ENCODE measurements around the gene ABI1. TPM values are rescaled to one million over a fixed set of nuclear protein-coding genes. Genes with fewer than 3 reads are reported as not detected.

The ABI1 gene
- total RNA-seq, 1 donor, result 71.7 TPM

- no peak for TF ChIP-seq CTCF (IDR thresholded peaks at IDR 0.05; ENCODE audit: extremely low read depth, low read depth, low read length)
- no peaks in the 10 kb centered on the region for H4K20me1 ChIP-seq (ENCODE audit: insufficient read depth, low read length)
- H2AFZ ChIP-seq (ENCODE audit: low read length), result no peak overlapping the region
- peaks cover 35% of the 10 kb centered on the region for H3K36me3 ChIP-seq (ENCODE audit: insufficient read depth, low read length)
- H3K9me3 ChIP-seq (ENCODE audit: low read depth, low read length), result no peaks in the 10 kb centered on the region
- H3K4me3 ChIP-seq (ENCODE audit: insufficient read depth, low read length), result no peak overlapping the region
- H3K79me2 ChIP-seq (ENCODE audit: insufficient read depth, low read length), result no peaks in the 10 kb centered on the region
- H3K27me3 ChIP-seq (ENCODE audit: insufficient read depth, low read length), result no peaks in the 10 kb centered on the region
- H3K4me1 ChIP-seq (ENCODE audit: insufficient read depth, low read length), result no peaks in the 10 kb centered on the region
- H3K4me2 ChIP-seq (ENCODE audit: insufficient read depth, low read length), result no peak overlapping the region
- DNase-seq (ENCODE audit: insufficient read length, low spot score, missing footprints), result no peak
- no peak overlapping the region for H3K27ac ChIP-seq (ENCODE audit: low read depth, low read length)
Observed at GRCh38 chr10:26746061-26746460, 114.7 kb downstream of the ABI1 start.

- no peak for DNase-seq (ENCODE audit: insufficient read length, low spot score, missing footprints)
- peaks cover 28% of the 10 kb centered on the region for H3K36me3 ChIP-seq (ENCODE audit: insufficient read depth, low read length)
- H4K20me1 ChIP-seq (ENCODE audit: insufficient read depth, low read length), result no peaks in the 10 kb centered on the region
- peaks cover 3% of the 10 kb centered on the region for H3K4me1 ChIP-seq (ENCODE audit: insufficient read depth, low read length)
- no peak for TF ChIP-seq CTCF (IDR thresholded peaks at IDR 0.05; ENCODE audit: extremely low read depth, low read depth, low read length)
- no peaks in the 10 kb centered on the region for H3K27me3 ChIP-seq (ENCODE audit: insufficient read depth, low read length)
- H3K4me2 ChIP-seq (ENCODE audit: insufficient read depth, low read length), result no peak overlapping the region
- no peaks in the 10 kb centered on the region for H3K79me2 ChIP-seq (ENCODE audit: insufficient read depth, low read length)
- H2AFZ ChIP-seq (ENCODE audit: low read length), result no peak overlapping the region
- H3K27ac ChIP-seq (ENCODE audit: low read depth, low read length), result peak overlapping the region; percentile 47
- H3K4me3 ChIP-seq (ENCODE audit: insufficient read depth, low read length), result no peak overlapping the region
- no peaks in the 10 kb centered on the region for H3K9me3 ChIP-seq (ENCODE audit: low read depth, low read length)
Observed at GRCh38 chr10:26743841-26744240, 116.9 kb downstream of the ABI1 start.

GRCh38 chr10:26743091-26743490 is 117.7 kb downstream of the ABI1 start:
- Histone ChIP-seq H3K36me3 (ENCODE audit: insufficient read depth, low read length) (peaks cover 32% of the 10 kb centered on the region), H3K4me3 (ENCODE audit: insufficient read depth, low read length) (no peak overlapping the region), H3K27ac (ENCODE audit: low read depth, low read length) (peak overlapping the region; percentile 47), H3K9me3 (ENCODE audit: low read depth, low read length) (no peaks in the 10 kb centered on the region), H3K4me2 (ENCODE audit: insufficient read depth, low read length) (no peak overlapping the region), H3K79me2 (ENCODE audit: insufficient read depth, low read length) (no peaks in the 10 kb centered on the region), H3K4me1 (ENCODE audit: insufficient read depth, low read length) (peaks cover 3% of the 10 kb centered on the region), H4K20me1 (ENCODE audit: insufficient read depth, low read length) (no peaks in the 10 kb centered on the region), H3K27me3 (ENCODE audit: insufficient read depth, low read length) (no peaks in the 10 kb centered on the region), H2AFZ (ENCODE audit: low read length) (no peak overlapping the region)
- TF ChIP-seq CTCF (IDR thresholded peaks at IDR 0.05; ENCODE audit: extremely low read depth, low read depth, low read length), result no peak
- no peak for DNase-seq (ENCODE audit: insufficient read length, low spot score, missing footprints)

GRCh38 chr10:26741368-26741767 is 119.4 kb downstream of the ABI1 start:
- Histone ChIP-seq H3K4me3 (ENCODE audit: insufficient read depth, low read length) (no peak overlapping the region), H4K20me1 (ENCODE audit: insufficient read depth, low read length) (no peaks in the 10 kb centered on the region), H3K27me3 (ENCODE audit: insufficient read depth, low read length) (no peaks in the 10 kb centered on the region), H3K4me1 (ENCODE audit: insufficient read depth, low read length) (peaks cover 3% of the 10 kb centered on the region), H3K4me2 (ENCODE audit: insufficient read depth, low read length) (no peak overlapping the region), H2AFZ (ENCODE audit: low read length) (no peak overlapping the region), H3K36me3 (ENCODE audit: insufficient read depth, low read length) (peaks cover 31% of the 10 kb centered on the region), H3K79me2 (ENCODE audit: insufficient read depth, low read length) (no peaks in the 10 kb centered on the region), H3K27ac (ENCODE audit: low read depth, low read length) (no peak overlapping the region), H3K9me3 (ENCODE audit: low read depth, low read length) (no peaks in the 10 kb centered on the region)
- no peak for DNase-seq (ENCODE audit: insufficient read length, low spot score, missing footprints)
- TF ChIP-seq CTCF (IDR thresholded peaks at IDR 0.05; ENCODE audit: extremely low read depth, low read depth, low read length), result no peak

All from osteoblast (primary cell).